Middle frontal gyrus (tissue), 1 donor: ENCODE data around the gene GET4.

Experiments used
- DNase-seq: peaks from one replicate; pipeline ENCODE4 v3.0.0-alpha.2; 2015; ENCODE audit warnings: low spot score; ENCODE audit errors: extremely low spot score

Gene GET4, protein sequence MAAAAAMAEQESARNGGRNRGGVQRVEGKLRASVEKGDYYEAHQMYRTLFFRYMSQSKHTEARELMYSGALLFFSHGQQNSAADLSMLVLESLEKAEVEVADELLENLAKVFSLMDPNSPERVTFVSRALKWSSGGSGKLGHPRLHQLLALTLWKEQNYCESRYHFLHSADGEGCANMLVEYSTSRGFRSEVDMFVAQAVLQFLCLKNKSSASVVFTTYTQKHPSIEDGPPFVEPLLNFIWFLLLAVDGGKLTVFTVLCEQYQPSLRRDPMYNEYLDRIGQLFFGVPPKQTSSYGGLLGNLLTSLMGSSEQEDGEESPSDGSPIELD

DNA sequence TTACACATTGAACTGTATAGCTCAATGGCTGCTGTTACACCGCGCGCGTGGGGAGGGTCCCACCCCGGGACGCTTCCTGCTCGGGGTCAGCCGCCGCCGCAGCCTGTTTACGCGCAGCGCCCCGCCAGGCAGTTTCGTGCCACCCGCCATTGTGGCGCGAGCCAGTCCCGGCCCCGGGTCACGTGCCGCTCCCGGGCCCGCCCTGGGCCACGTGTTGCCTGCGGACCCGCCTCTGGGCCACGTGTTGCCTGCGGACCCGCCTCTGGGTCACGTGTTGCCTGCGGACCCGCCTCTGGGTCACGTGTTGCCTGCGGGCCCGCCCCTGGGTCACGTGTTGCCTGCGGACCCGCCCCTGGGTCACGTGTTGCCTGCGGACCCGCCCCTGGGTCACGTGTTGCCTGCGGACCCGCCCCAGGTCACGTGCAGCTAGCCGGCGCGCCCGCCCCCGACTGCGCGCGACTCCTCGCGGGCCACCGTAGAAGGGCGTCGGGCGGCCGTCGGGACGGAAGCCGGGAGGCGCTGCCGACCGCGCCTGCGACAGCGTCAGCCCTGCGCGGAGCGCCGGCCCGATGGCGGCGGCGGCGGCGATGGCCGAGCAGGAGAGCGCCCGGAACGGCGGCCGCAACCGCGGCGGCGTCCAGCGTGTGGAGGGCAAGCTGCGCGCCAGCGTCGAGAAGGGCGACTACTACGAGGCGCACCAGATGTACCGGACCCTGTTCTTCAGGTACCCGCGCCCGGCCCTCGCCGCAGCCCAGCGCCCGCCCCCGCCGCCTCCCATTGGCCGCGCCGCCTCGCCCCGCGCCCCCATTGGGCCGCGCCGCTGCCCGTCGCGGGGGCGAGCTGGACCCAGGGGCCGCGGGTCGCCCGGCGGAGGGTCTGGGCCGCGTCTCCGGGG is at the start of gene GET4:
Gene GET4, plus strand, starts transcription at position 478 of the 895 bp plus-strand sequence. Its CDS starts 92 bp downstream, at position 570.
- DNase-seq, result peak; percentile 84

DNA sequence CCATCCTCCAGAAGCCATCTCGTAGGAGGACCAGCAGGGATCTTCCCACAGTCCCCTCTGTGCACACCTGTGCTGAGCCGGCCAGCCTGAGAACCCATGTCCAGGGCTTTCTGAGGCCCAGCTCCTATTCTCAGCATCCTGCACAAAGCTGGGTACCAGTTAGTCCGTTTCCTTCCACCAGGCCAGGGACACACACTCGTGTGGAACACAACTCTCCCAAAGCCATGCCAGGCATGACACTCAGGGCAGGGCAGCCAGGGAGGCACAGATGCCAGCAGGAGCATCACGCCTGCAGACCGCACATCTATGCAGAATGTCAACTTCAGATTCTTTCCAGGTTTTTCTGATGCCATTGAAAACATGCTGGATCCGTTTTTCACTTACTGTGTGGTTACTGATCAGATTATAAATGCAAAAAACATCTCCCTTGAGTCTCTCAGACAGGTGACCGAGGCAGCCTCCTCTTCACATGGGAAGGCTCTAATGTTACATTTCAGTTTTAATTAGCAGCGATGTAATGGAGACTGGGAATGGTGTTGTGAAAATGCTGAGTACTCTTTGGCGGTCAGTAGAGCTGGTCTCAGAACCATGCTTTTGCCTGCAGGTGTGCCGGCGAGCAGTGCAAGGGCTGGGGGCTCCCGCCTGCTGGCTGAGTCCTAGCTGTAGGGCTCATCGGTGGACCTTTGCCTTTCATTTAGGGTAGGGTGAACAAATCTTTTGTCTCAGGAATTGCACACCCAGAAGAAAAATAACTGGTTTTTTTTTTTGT is 47.4 kb upstream of the GET4 start:
- no peak for DNase-seq

DNA sequence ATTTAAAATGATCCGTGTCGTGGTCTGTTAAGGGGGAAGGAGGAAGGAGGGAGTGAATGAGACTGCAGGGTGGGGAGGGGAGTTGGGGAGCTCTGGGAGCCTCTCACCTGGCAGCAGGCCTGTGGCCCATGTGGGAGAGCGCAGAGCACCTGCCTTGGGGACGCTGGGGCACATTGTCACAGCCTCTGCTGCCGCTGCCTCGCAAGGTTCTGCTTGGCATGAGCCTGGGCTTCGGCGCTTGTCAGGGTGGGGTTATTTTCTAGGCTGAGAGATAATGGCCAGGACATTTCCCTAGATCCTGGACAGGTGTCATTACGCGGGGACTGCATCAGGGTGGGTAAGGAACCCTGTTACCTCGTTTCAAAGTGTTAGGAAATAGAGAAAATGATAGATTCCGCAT is 46.3 kb upstream of the GET4 start:
- no peak for DNase-seq

DNA sequence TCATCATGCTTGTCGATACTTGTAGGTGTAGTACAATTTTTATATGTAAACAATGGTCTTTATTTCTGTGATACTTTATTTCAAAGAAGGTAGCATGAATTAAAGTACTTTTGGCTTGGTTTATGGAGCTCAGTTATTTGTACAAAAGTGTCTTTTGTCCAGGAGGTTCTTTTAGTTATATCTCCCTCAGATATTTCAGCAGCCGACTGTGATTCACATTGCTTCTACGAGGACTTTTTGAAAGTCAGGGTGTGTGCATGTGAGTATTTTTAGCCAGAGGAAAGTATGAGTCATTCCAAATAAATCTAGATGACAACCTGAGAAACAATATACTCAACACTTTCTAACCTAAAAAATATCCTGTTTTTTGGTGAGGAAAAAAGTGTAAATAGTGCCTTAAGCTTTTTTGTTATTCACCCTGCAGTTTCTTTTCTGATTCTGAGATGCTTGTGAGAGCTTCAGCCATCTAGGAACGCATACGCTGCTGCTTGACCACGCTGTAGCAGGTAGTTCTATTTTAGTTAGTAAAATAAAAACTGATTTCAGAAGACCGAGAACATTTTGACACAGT is 44.7 kb upstream of the GET4 start:
- no peak for DNase-seq

DNA sequence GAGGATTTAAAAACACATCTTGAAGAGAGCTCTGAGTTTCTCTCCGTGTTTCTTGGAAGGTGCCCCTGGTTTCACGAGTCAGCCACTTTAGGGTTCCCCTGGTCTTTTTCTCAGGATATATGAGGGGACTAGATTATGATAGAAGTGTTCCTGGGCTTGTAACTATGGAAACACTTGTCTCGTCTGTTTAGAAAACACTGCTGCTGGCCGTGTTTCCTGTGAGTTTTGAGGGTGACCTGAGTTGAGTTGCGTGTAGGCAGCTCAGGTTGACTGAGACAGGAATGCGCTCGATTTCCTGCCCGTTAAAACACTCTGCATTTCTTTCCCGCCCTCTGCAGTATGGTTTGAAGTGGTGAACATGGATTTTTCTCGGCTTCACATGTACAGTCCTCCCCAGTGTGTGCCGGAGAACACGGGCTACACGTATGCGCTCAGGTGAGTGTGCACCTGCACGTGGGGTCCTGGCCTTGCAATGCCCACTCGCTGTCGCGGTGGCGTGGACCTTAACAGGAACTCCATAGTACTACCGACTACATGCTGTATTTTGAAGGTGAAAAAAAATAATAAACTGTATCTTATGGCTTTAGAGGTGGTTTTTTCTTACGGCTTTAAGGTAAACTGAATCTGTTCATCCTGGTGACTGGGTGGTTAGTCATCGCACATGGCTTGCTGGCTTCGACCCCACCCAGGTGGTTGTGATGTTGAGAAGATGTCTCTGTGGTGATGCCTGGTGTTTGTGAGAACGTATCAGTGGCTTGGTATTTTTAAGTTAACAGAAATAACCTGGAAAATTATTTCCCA is 44.0 kb upstream of the GET4 start, which contains the start of gene SUN1:
Gene SUN1, plus strand, starts transcription at position 310 of the 801 bp plus-strand sequence. Its CDS starts 49 bp downstream, at position 359.
- no peak for DNase-seq

DNA sequence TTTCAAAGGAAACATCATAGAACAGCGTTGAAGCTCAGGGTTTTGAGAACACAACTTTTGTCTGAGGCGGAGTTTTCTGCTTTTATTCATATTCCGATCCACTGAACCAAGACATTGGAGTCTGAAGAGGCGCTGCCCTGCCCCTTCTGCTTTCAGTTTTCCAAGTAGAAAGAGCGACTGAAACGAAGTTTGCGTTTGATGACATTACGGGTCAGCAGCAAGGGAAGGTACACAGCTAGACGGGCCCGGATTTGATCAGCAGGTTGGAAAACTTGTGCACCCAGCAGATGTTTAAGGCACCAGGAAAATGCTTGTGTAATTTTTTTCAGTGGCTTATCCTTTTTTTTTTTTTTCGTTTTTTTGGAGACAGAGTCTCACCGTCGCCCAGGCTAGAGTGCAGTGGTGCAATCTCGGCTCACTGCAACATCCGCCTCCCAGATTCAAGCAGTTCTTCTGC is 43.4 kb upstream of the GET4 start:
- no peak for DNase-seq

- no peak for DNase-seq
Observed at GRCh38 chr7:833601-834258, 42.6 kb upstream of the GET4 start.

DNA sequence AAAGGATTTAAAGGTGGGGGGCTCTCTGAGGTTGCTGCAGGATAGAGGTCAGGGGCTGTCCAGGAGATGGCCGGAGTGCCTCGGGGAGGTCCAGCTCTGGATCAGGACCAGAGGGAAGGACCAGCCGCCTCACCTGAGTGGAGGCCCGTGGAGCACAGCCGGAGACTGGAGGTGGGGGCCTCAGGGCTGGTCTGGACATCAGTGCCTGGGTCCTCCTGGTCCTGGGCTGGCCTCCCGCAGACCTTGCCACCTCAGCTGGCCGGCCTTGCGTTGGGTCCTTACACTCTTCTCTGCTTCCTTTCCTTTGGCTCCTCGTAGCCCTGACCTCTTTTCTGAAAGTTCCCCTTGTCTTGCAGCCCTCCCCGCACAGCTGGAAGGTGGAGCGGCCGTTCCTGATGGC is 42.1 kb upstream of the GET4 start:
- no peak for DNase-seq

GRCh38 chr7:835021-835420 is 41.3 kb upstream of the GET4 start:
- no peak for DNase-seq

DNA sequence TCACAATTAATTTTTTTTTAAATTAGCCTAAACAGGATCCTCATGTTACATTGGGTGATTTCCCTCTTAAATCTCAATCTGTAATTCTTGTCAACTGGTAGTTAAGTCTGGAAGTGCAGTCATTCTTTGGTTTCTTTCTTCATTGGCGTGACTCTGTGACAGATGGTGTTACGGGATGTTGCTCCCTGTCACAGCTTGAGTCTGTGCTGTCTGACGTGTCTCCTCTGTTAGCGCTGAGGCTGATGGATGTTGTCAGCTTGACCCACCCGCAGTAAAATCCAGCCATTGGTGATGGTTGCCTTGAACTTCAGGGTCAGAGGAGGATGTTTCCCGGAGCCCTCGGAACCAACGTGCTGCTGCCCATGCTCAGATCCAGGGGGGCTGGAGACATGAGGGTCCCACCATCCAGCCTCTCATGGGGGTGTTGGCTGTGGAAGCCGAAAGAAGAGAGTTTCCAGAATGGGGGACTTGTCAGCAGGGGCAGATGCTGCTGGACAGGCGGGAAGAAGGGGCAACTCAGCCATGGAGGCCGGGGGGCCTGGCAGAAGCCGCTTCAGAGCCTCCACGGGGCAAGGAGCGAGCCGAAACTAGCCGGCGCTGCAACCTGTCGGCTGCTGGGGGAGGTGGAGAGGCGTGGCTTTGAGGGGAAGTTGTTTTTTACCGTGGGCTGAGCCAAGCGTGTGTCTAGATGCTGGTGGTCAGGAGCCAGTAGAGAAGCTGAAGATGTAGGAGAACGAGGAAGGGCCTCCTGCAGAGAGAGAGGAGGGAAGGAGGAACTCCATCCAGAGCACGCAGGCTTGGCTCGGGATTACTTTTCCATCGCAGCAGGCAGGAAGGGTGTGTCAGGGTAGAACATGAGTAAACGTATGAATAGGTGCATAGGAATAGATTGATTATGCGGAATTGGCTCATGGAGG is 40.6 kb upstream of the GET4 start:
- no peak for DNase-seq

GRCh38 chr7:836429-836828 is 39.9 kb upstream of the GET4 start:
- no peak for DNase-seq

- no peak for DNase-seq
Observed at GRCh38 chr7:837001-837400, 39.4 kb upstream of the GET4 start.

GRCh38 chr7:840001-840600 is 36.3 kb upstream of the GET4 start:
- no peak for DNase-seq

DNA sequence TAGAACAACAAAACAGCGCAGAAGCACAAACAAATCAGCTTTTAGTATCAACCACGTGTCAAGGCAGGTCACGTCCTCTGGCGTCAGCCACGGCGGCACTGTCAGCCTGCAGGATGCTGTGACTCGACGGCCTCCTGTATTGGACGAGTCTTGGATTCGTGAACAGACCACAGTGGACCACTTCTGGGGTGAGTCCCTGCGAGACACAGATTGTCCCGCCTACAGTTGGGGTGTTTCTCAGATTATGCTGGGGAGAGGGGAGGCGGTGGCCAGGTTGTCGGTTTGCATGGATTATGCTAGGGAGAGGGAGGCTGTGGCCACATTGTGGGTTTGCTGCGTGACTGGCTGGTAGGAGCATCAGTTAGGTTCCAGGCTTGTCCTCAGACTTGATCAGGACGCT is 34.4 kb upstream of the GET4 start:
- no peak for DNase-seq

GRCh38 chr7:842431-843031 is 33.8 kb upstream of the GET4 start:
- peak; percentile 57 for DNase-seq

DNA sequence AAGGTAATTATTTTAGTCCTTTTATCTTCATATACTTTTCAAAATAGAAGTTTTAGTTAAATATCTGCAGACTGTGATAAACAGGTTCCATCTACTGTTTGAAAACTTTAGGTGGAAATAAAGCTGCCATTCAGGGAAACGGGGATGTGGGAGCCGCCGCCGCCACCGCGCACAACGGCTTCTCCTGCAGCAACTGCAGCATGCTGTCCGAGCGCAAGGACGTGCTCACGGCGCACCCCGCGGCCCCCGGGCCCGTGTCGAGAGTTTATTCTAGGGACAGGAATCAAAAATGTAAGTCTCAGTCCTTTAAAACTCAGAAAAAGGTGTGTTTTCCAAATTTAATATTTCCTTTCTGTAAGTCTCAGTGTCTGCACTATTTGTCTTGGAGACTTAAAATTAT is 33.1 kb upstream of the GET4 start:
- DNase-seq, result no peak

GRCh38 chr7:844043-844442 is 32.3 kb upstream of the GET4 start:
- DNase-seq, result no peak

- DNase-seq, result no peak
Observed at GRCh38 chr7:844514-844913, 31.8 kb upstream of the GET4 start.
